GM23248 (cell line): ENCODE results near the gene SERP2. TPM values are rescaled to one million over a fixed set of nuclear protein-coding genes. Genes with fewer than 3 reads are reported as not detected.

Experiments used
- DNase-seq: peaks from one replicate; pipeline ENCODE4 v3.0.0-alpha.2; 2015
- H2AFZ ChIP-seq: fragments of 200-600 bp; sonication (generic); 2 replicates; pipeline ENCODE4 v1.6.1; 2016; ENCODE audit warnings: antibody characterized with exemption
- H3F3A ChIP-seq: fragments of 200-600 bp; sonication (generic); 2 replicates; pipeline ENCODE4 v1.6.1; 2016; ENCODE audit warnings: mild to moderate bottlenecking, antibody characterized with exemption, mixed run types; ENCODE audit not compliant: insufficient read depth
- H3K27ac ChIP-seq: fragments of 200-600 bp; sonication (generic); 2 replicates; pipeline ENCODE4 v1.5.1; 2016; ENCODE audit warnings: mild to moderate bottlenecking
- H3K27me3 ChIP-seq: fragments of 200-600 bp; sonication (generic); replicated peaks from 2 replicates; pipeline ENCODE4 v1.6.1; 2016; ENCODE audit warnings: mild to moderate bottlenecking; ENCODE audit not compliant: insufficient read depth
- H3K36me3 ChIP-seq: fragments of 200-600 bp; sonication (generic); 2 replicates; pipeline ENCODE4 v1.6.1; 2016; ENCODE audit warnings: low read depth, mild to moderate bottlenecking
- H3K4me1 ChIP-seq: fragments of 200-600 bp; sonication (generic); 2 replicates; pipeline ENCODE4 v1.6.1; 2016; ENCODE audit warnings: mild to moderate bottlenecking; ENCODE audit not compliant: insufficient read depth
- H3K4me2 ChIP-seq: fragments of 200-600 bp; sonication (generic); one replicate; pipeline ENCODE4 v1.6.1; 2016; ENCODE audit warnings: mild to moderate bottlenecking; ENCODE audit not compliant: unreplicated experiment
- H3K4me3 ChIP-seq: fragments of 200-600 bp; sonication (generic); 2 replicates; pipeline ENCODE4 v1.5.1; 2016; ENCODE audit warnings: mild to moderate bottlenecking
- H3K79me2 ChIP-seq: fragments of 200-600 bp; sonication (generic); 2 replicates; pipeline ENCODE4 v1.6.1; 2016; ENCODE audit warnings: mild to moderate bottlenecking; ENCODE audit not compliant: insufficient read depth
- H3K9ac ChIP-seq: fragments of 200-600 bp; sonication (generic); 2 replicates; pipeline ENCODE4 v1.6.1; 2016; ENCODE audit warnings: mild to moderate bottlenecking
- H3K9me2 ChIP-seq: fragments of 200-600 bp; sonication (generic); 2 replicates; pipeline ENCODE4 v1.6.1; 2016; ENCODE audit warnings: mixed run types, mild to moderate bottlenecking, moderate library complexity; ENCODE audit not compliant: insufficient read depth
- H3K9me3 ChIP-seq: fragments of 200-600 bp; sonication (generic); one replicate; pipeline ENCODE4 v1.6.1; 2017; ENCODE audit warnings: low read depth
- H4K20me1 ChIP-seq: fragments of 200-600 bp; sonication (generic); 2 replicates; pipeline ENCODE4 v1.6.0; 2016; ENCODE audit not compliant: insufficient read depth
- EZH2 ChIP-seq: fragments of 200-600 bp; sonication (generic); IDR thresholded peaks from 2 replicates; pipeline ENCODE4 v1.6.1; 2018; ENCODE audit warnings: antibody characterized with exemption, mild to moderate bottlenecking; ENCODE audit not compliant: insufficient read depth, poor library complexity, severe bottlenecking
- EZH2phosphoT487 ChIP-seq: fragments of 200-600 bp; sonication (generic); IDR thresholded peaks from 2 replicates; pipeline ENCODE4 v1.6.1; 2018; ENCODE audit warnings: antibody characterized with exemption, moderate library complexity, mild to moderate bottlenecking, low read depth; ENCODE audit not compliant: insufficient read depth
- WGBS, 2 experiments: methylation state at CpG; one replicate each; pipeline ENCODE4 v1.1.6; 2015 to 2017; ENCODE audit warnings: low lambda C conversion rate in 2 of 2, low coverage in 1 of 2; ENCODE audit errors: missing lambda C conversion rate in 2 of 2; 5-methylcytosine and 5-hydroxymethylcytosine counted together
- in situ Hi-C: fragments of 300-500 bp; cut with MboI; formaldehyde crosslinking; loops from 2 replicates; pipeline ENCODE4 v1.15.0; 2020
- polyA plus RNA-seq: library from polyadenylated mRNA; unstranded; fragments of >200 nt; fragmentation: Nextera tagmentation; extraction: Ambion mirVana; gene quantifications from 2 replicates; pipeline ENCODE4 v1.2.1, GENCODE V29; 2016
- total RNA-seq: library from RNA; depleted of rRNA; stranded (reverse); fragments of >200 nt; shearing (Covaris generic); gene quantifications from 2 replicates; pipeline ENCODE4 v1.2.3, GENCODE V29; 2014

Gene SERP2
- total and polyA plus RNA-seq, 2 experiments from 2014 or later = 2.8 to 3.2 TPM

DNA sequence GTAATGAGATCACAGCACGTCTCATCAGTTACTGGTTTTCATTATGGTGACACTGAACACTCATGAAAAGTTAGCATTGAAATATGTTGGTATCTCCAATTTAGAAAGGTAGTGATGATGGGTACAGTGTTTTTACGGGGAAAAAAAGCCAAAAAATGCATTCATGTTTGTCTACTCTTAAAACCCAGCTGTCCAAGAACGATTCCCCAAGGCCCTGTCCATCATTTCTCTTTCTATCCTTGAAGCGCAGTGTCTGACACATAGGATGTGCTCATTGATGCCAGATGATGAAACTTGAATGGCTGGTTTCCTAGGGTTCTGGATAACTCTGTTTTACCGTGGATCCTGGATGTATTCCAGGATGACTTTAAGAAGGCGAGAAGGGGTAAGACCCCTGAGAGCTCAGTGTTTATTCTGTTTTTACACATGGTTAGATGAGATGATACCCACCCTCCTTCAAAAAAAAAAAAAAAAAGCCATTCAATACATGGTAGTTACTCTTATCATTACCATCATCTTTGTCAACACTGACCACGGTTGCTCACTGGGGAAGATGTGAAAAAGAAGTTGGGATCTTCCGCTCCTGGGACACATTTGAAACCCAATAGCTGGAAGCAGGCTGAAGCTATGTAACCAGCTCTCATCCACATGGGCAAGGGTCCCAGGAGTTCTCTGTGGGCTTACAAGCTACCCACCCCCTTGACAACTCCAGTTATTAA lies 22.5 kb downstream of the SERP2 start:
- H3F3A ChIP-seq = no peaks in the 10 kb centered on the region
- H3K9ac ChIP-seq = no peak overlapping the region
- no peaks in the 10 kb centered on the region for H3K9me2 ChIP-seq
- in situ Hi-C loops = no loop called here
- no peaks in the 10 kb centered on the region for H3K36me3 ChIP-seq
- no peak overlapping the region for H3K4me2 ChIP-seq
- H3K27me3 ChIP-seq = 0 out of 2 replicates have a peak, but pooled peaks cover 5% of the 10 kb centered on the region
- TF ChIP-seq EZH2phosphoT487 = no peak
- TF ChIP-seq EZH2 = no peak
- no peak for DNase-seq
- H3K4me3 ChIP-seq = no peak overlapping the region
- no peak overlapping the region for H2AFZ ChIP-seq
- H3K79me2 ChIP-seq = no peaks in the 10 kb centered on the region
- 63 to 68% methylated on average over 8 of the region's 8 CpGs for WGBS, 2 experiments
- no peaks in the 10 kb centered on the region for H3K4me1 ChIP-seq
- no peak overlapping the region for H3K27ac ChIP-seq
- H4K20me1 ChIP-seq = no peaks in the 10 kb centered on the region
- H3K9me3 ChIP-seq = no peaks in the 10 kb centered on the region

DNA sequence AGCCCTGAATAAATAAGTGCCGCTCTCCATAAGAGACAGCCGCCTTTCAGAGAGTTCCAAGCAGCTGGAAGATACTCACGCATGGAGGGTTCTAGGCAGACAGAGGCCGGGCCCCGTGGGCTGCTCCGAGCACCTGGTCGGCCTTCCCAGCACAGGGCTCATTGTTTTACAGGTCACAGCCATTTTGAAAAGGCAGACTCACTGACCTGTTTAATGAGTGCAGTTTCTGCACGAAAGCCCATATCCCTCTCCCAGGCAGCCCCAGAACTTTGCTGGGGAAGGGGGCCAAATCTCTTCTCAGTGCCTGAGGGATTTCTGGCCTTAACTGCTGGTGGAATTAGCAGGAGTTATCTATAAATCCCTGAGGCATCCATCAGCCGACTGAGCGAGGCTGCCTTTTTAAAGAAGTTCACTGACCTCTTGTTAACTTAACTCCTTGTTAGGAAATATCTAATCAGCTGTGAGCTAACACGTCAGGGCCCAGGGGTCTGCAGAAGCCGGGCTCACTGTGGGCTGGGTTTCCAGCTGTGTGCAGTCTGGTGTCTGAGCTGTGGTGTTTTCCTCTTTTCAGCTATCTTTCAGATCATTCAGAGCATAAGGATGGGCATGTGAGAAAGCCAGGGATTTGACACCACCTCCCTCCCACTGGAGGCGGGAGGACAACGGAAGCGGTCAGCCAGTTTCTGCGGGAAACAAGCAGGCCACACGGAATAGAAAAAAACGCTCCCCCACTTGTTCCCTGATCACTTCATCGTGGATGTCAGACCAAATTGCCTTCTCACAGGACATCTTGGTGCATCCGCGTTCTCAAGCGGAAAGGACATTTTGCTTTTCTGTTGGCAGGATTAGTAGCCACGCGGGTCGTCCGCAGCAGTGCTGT lies 23.3 kb downstream of the SERP2 start:
- in situ Hi-C loops = no loop called here
- no peaks in the 10 kb centered on the region for H3K9me3 ChIP-seq
- no peaks in the 10 kb centered on the region for H3K36me3 ChIP-seq
- H3F3A ChIP-seq = no peaks in the 10 kb centered on the region
- no peak overlapping the region for H2AFZ ChIP-seq
- H3K4me1 ChIP-seq = no peaks in the 10 kb centered on the region
- TF ChIP-seq EZH2 = no peak
- no peak for TF ChIP-seq EZH2phosphoT487
- H3K4me2 ChIP-seq = no peak overlapping the region
- no peaks in the 10 kb centered on the region for H4K20me1 ChIP-seq
- no peak overlapping the region for H3K4me3 ChIP-seq
- H3K79me2 ChIP-seq = no peaks in the 10 kb centered on the region
- DNase-seq = no peak
- 78 to 80% methylated on average over 25 to 26 of the region's 26 CpGs for WGBS, 2 experiments
- H3K9ac ChIP-seq = no peak overlapping the region
- 0 out of 2 replicates have a peak, but pooled peaks cover 5% of the 10 kb centered on the region for H3K27me3 ChIP-seq
- H3K9me2 ChIP-seq = no peaks in the 10 kb centered on the region
- no peak overlapping the region for H3K27ac ChIP-seq

- Histone ChIP-seq H3K4me3 (no peak overlapping the region), H3K79me2 (no peaks in the 10 kb centered on the region), H3K9ac (no peak overlapping the region), H2AFZ (no peak overlapping the region), H3K4me1 (no peaks in the 10 kb centered on the region), H3F3A (no peaks in the 10 kb centered on the region), H3K9me2 (no peaks in the 10 kb centered on the region), H3K27ac (no peak overlapping the region), H3K4me2 (no peak overlapping the region), H4K20me1 (no peaks in the 10 kb centered on the region), H3K27me3 (0 out of 2 replicates have a peak, but pooled peaks cover 5% of the 10 kb centered on the region), H3K36me3 (no peaks in the 10 kb centered on the region), H3K9me3 (no peaks in the 10 kb centered on the region)
- no peak for DNase-seq
- in situ Hi-C loops = no loop called here
- no peak for TF ChIP-seq EZH2phosphoT487
- TF ChIP-seq EZH2 = no peak
- WGBS, 2 experiments = 77 to 79% methylated on average over 3 of the region's 3 CpGs
These were observed 24.2 kb downstream of the SERP2 start for GRCh38 chr13:44397766-44398223.

DNA sequence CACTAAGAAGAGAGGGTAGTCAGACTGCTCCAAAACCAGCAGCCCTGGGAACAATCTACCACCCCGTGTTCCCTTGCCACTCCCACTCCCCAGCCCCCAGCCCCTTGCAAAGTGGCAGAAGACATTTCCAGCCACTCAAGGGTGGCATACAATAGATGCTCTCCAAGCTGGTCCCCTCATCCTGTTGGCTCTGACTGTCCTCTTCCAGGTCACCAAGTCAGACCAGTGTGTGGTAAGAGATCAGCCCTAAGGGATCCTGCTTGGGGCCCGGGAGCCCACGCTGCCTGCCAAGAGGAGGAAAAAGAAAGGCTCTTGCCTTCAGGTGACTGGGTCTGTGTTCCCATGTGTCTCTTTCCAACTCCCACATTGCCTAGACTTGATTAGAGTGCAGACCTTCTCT lies 25.0 kb downstream of the SERP2 start:
- Histone ChIP-seq H3K9ac (no peak overlapping the region), H3K27me3 (0 out of 2 replicates have a peak, but pooled peaks cover 5% of the 10 kb centered on the region), H2AFZ (no peak overlapping the region), H3K79me2 (no peaks in the 10 kb centered on the region), H3K4me2 (no peak overlapping the region), H3K4me3 (no peak overlapping the region), H3K36me3 (no peaks in the 10 kb centered on the region), H3K9me3 (no peaks in the 10 kb centered on the region), H3K9me2 (no peaks in the 10 kb centered on the region), H4K20me1 (no peaks in the 10 kb centered on the region), H3K4me1 (no peaks in the 10 kb centered on the region), H3F3A (no peaks in the 10 kb centered on the region), H3K27ac (no peak overlapping the region)
- in situ Hi-C loops = no loop called here
- 66 to 70% methylated on average over 3 of the region's 3 CpGs for WGBS, 2 experiments
- TF ChIP-seq EZH2 = no peak
- TF ChIP-seq EZH2phosphoT487 = no peak
- no peak for DNase-seq
